HL-60 (cell line): Measurements from ENCODE around the gene OSBP2.

Source experiments
- DNase-seq, 2 experiments: peaks; one replicate each; pipeline ENCODE4 v3.0.0-alpha.2; 2010 to 2020; ENCODE audit warnings: low read depth in 1 of 2, low spot score in 1 of 2
- H3K27ac ChIP-seq: fragments of 250-450 bp; sonication (Bioruptor Pico); replicated peaks from 2 replicates; pipeline ENCODE4 v1.5.1; 2020; ENCODE audit warnings: mild to moderate bottlenecking, moderate library complexity
- H3K27me3 ChIP-seq: fragments of 250-450 bp; sonication (Bioruptor Pico); 2 replicates; pipeline ENCODE4 v1.5.1; 2021; ENCODE audit warnings: mild to moderate bottlenecking, moderate library complexity; ENCODE audit not compliant: insufficient read depth, poor library complexity, severe bottlenecking
- H3K4me3 ChIP-seq: replicated peaks from 2 replicates; pipeline ENCODE4 v1.5.1; 2011; ENCODE audit warnings: mild to moderate bottlenecking, control low read depth, low read length; ENCODE audit not compliant: insufficient read depth
- GABPA ChIP-seq: IDR thresholded peaks from 2 replicates; pipeline ENCODE4 v1.6.1; 2012; ENCODE audit warnings: low read depth
- POLR2AphosphoS5 ChIP-seq: IDR thresholded peaks from 2 replicates; pipeline ENCODE4 v1.6.1; 2012; ENCODE audit warnings: low read depth
- SPI1 ChIP-seq: IDR thresholded peaks from 2 replicates; pipeline ENCODE4 v1.6.1; 2012; ENCODE audit warnings: low read depth, mild to moderate bottlenecking, borderline replicate concordance
- TF ChIP-seq, protein P1 (sequence below): IDR thresholded peaks from one replicate; pipeline ENCODE4 v1.5.1; 2011; ENCODE audit warnings: low read length, control low read depth, inconsistent platforms; ENCODE audit not compliant: insufficient read depth
- TF ChIP-seq, protein P2 (sequence below): IDR thresholded peaks from 2 replicates; pipeline ENCODE4 v1.6.1; 2012; ENCODE audit warnings: low read depth; ENCODE audit not compliant: insufficient replicate concordance

The OSBP2 gene

DNA sequence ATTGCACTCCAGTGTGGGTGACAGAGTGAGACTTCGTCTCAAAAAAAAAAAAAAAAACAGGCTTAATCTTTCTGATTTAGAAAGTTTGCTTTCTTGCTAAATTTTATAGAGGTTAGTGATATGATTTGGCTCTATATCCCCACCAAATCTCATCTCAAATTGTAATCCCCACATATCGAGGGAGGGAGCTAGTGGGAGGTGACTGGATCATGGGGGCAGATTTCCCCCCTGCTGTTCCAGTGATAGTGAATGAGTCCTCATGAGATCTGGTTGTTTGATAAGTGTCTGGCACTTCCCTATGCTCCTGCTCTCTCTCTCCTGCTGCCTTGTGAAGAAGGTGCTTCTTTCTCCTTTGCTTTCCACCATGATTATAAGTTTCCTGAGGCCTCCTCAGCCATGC lies 90.9 kb downstream of the OSBP2 start:
- no peak for DNase-seq
- no peak for TF ChIP-seq GABPA
- TF ChIP-seq, protein P1, sequence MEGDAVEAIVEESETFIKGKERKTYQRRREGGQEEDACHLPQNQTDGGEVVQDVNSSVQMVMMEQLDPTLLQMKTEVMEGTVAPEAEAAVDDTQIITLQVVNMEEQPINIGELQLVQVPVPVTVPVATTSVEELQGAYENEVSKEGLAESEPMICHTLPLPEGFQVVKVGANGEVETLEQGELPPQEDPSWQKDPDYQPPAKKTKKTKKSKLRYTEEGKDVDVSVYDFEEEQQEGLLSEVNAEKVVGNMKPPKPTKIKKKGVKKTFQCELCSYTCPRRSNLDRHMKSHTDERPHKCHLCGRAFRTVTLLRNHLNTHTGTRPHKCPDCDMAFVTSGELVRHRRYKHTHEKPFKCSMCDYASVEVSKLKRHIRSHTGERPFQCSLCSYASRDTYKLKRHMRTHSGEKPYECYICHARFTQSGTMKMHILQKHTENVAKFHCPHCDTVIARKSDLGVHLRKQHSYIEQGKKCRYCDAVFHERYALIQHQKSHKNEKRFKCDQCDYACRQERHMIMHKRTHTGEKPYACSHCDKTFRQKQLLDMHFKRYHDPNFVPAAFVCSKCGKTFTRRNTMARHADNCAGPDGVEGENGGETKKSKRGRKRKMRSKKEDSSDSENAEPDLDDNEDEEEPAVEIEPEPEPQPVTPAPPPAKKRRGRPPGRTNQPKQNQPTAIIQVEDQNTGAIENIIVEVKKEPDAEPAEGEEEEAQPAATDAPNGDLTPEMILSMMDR: no peak
- TF ChIP-seq, protein P2, sequence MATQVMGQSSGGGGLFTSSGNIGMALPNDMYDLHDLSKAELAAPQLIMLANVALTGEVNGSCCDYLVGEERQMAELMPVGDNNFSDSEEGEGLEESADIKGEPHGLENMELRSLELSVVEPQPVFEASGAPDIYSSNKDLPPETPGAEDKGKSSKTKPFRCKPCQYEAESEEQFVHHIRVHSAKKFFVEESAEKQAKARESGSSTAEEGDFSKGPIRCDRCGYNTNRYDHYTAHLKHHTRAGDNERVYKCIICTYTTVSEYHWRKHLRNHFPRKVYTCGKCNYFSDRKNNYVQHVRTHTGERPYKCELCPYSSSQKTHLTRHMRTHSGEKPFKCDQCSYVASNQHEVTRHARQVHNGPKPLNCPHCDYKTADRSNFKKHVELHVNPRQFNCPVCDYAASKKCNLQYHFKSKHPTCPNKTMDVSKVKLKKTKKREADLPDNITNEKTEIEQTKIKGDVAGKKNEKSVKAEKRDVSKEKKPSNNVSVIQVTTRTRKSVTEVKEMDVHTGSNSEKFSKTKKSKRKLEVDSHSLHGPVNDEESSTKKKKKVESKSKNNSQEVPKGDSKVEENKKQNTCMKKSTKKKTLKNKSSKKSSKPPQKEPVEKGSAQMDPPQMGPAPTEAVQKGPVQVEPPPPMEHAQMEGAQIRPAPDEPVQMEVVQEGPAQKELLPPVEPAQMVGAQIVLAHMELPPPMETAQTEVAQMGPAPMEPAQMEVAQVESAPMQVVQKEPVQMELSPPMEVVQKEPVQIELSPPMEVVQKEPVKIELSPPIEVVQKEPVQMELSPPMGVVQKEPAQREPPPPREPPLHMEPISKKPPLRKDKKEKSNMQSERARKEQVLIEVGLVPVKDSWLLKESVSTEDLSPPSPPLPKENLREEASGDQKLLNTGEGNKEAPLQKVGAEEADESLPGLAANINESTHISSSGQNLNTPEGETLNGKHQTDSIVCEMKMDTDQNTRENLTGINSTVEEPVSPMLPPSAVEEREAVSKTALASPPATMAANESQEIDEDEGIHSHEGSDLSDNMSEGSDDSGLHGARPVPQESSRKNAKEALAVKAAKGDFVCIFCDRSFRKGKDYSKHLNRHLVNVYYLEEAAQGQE: no peak

DNA sequence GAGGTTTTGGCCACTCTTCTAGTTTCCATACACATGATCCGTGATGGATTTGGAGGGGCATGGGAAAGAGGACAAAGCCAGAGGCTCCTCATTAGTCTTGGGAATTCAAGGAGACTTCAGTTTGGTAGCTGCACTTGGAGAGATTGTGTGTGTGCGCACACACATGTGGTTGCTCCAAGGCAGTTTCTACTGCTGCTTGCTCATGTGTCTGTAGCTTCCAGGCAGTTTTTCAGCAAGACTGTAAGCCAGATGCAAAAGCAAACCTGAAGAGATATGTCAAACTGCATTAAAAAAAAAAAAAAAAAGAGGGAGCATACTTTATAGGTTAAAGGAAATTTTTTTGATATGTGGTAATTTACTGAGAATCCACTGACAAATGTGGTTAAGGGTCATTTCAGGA lies 95.7 kb downstream of the OSBP2 start:
- TF ChIP-seq SPI1: no peak
- TF ChIP-seq, protein P2: no peak
- no peak for TF ChIP-seq GABPA
- TF ChIP-seq POLR2AphosphoS5: no peak
- TF ChIP-seq, protein P1: no peak
- no peak overlapping the region for H3K4me3 ChIP-seq
- no peaks in the 10 kb centered on the region for H3K27me3 ChIP-seq
- no peak overlapping the region for H3K27ac ChIP-seq
- DNase-seq: no peak

More for the DNA sequence above, 90.9 kb downstream of the OSBP2 start:
- H3K4me3 ChIP-seq: no peak overlapping the region
- no peak overlapping the region for H3K27ac ChIP-seq
- H3K27me3 ChIP-seq: no peaks in the 10 kb centered on the region

DNA sequence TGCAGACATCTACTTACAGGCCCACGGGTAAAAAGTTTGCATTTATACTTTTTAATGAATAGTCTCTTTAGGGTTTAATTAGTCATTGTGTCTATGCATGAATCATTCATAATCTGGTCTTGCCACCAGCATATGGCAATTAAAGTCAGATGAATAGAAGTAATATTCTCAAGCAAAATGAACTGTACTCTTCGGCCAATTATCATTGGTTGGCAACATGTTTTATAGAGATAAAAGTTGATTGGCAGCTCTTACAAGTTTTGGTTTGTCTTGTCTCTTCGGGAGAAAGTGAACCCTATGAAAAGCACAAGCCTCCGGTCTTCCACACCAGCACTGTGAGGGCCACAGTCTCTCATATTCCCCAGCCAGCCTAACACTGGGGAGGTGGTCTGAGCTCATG lies 97.8 kb downstream of the OSBP2 start:
- Histone ChIP-seq H3K27ac (no peak overlapping the region), H3K27me3 (no peaks in the 10 kb centered on the region), H3K4me3 (no peak overlapping the region)
- no peak for TF ChIP-seq GABPA
- TF ChIP-seq, protein P1: no peak
- TF ChIP-seq SPI1: no peak
- no peak for TF ChIP-seq POLR2AphosphoS5
- TF ChIP-seq, protein P2: no peak
- no peak for DNase-seq
